ENCODE results near the gene ZFHX2.

- TF ChIP-seq TCF12 (IDR thresholded peaks at IDR 0.05; ENCODE audit: low read depth), result no peak
- TF ChIP-seq, protein P1, sequence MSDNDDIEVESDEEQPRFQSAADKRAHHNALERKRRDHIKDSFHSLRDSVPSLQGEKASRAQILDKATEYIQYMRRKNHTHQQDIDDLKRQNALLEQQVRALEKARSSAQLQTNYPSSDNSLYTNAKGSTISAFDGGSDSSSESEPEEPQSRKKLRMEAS (IDR thresholded peaks at IDR 0.05), result no peak
These were observed 25.6 kb upstream of the ZFHX2 start for GRCh38 chr14:23577004-23577681.
